OCI-LY1 (cell line): ENCODE results near the gene CDYL2.
"Not testable (repeated sequence)": the region's sequence is repeated elsewhere in the genome, so short reads cannot be mapped to it uniquely, and the experiment has no call there.

Experiments
- EZH2 ChIP-seq: fragments of 200-600 bp; sonication (generic), shearing (Covaris generic); IDR thresholded peaks from 2 replicates; pipeline ENCODE4 v1.8.0; 2017; ENCODE audit warnings: borderline replicate concordance, mixed run types, mild to moderate bottlenecking, antibody characterized with exemption, low read length, moderate library complexity, mixed read lengths
- TF ChIP-seq, protein P1 (sequence below): fragments of 200-600 bp; sonication (generic), shearing (Covaris generic); IDR thresholded peaks from 2 replicates; pipeline ENCODE4 v1.5.1; 2017; ENCODE audit warnings: mild to moderate bottlenecking, antibody characterized with exemption, low read length, moderate library complexity, mixed read lengths

DNA sequence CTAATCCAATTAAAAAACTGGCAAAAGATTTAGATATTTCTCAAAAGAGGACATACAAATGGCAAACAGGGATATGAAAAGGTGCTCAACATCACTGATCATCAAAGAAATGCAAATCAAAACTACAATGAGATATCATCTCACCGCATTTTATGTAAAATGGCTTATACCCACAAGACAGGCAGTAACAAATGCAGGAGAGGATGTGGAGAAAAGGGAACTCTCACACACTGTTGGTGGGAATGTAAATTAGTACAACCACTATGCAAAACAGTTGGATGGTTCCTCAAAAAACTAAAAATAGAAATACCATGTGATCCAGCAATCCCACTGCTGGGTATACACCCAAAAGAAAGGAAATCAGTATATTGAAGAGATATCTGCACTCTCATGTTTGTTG, 154.1 kb downstream of the CDYL2 start:
- not testable (repeated sequence) for TF ChIP-seq EZH2
- TF ChIP-seq, protein P1, sequence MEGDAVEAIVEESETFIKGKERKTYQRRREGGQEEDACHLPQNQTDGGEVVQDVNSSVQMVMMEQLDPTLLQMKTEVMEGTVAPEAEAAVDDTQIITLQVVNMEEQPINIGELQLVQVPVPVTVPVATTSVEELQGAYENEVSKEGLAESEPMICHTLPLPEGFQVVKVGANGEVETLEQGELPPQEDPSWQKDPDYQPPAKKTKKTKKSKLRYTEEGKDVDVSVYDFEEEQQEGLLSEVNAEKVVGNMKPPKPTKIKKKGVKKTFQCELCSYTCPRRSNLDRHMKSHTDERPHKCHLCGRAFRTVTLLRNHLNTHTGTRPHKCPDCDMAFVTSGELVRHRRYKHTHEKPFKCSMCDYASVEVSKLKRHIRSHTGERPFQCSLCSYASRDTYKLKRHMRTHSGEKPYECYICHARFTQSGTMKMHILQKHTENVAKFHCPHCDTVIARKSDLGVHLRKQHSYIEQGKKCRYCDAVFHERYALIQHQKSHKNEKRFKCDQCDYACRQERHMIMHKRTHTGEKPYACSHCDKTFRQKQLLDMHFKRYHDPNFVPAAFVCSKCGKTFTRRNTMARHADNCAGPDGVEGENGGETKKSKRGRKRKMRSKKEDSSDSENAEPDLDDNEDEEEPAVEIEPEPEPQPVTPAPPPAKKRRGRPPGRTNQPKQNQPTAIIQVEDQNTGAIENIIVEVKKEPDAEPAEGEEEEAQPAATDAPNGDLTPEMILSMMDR = not testable (repeated sequence)
